ENCODE data around the gene RAB23.

- TF ChIP-seq POLR2A (IDR thresholded peaks at IDR 0.05; ENCODE audit: low read length) (no peak), GATA1 (IDR thresholded peaks at IDR 0.05; ENCODE audit: low read depth, low read length) (no peak)
Observed at GRCh38 chr6:57193177-57193576, 28.9 kb downstream of the RAB23 start.

Measured in erythroblast (primary cell).